ENCODE results near the gene GPR35. TPM values are rescaled to one million over a fixed set of nuclear protein-coding genes. Genes with fewer than 3 reads are reported as not detected.

Gene GPR35
- total RNA-seq, 1 experiment from 2014 or later, result 0.22 TPM

DNA sequence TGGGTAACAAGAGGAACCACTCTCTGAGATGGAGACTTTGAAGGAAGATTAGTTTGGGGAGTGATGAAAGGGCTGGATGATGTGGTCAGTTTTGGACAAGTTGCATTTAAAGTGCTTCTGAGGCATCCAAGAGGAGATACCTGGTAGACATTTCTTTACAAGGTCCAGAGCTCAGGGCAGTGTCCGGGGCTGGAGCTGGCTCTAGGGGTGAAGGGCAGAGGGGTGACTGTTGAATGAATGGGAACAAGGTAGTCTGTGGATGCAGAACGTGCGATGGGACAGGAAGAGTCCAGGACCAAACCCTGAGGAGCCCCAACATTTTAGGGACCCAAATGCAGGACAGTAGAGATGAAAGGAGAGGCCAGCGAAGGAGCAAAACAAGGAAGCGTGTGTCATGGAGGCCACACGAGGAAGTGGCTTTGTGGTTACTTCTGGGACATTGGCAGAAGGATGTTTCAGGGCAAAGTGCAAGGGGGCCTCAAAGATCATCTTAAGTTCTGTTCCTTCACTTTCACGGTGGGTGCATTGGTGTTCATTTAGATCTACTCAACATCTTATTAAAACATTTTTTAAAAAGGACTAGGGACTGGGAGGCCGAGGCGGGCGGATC is 13.6 kb upstream of the GPR35 start (continued):
- TF ChIP-seq TCF7 (CRISPR knock-in tag; IDR thresholded peaks at IDR 0.05; ENCODE audit: low read depth), result no peak
- TF ChIP-seq, protein P1, sequence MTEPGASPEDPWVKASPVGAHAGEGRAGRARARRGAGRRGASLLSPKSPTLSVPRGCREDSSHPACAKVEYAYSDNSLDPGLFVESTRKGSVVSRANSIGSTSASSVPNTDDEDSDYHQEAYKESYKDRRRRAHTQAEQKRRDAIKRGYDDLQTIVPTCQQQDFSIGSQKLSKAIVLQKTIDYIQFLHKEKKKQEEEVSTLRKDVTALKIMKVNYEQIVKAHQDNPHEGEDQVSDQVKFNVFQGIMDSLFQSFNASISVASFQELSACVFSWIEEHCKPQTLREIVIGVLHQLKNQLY (CRISPR knock-in tag; IDR thresholded peaks at IDR 0.05), result no peak
- TF ChIP-seq ZNF232 (CRISPR knock-in tag; IDR thresholded peaks at IDR 0.05), result no peak
- TF ChIP-seq, protein P2, sequence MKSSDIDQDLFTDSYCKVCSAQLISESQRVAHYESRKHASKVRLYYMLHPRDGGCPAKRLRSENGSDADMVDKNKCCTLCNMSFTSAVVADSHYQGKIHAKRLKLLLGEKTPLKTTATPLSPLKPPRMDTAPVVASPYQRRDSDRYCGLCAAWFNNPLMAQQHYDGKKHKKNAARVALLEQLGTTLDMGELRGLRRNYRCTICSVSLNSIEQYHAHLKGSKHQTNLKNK (CRISPR knock-in tag; IDR thresholded peaks at IDR 0.05), result no peak
- TF ChIP-seq ZNF263 (CRISPR knock-in tag; IDR thresholded peaks at IDR 0.05; ENCODE audit: low read depth), result no peak
- TF ChIP-seq CREB1 (CRISPR knock-in tag; IDR thresholded peaks at IDR 0.05), result no peak
- no peak for TF ChIP-seq HMGA2 (CRISPR knock-in tag; IDR thresholded peaks at IDR 0.05)
- no peak for TF ChIP-seq ELF4 (CRISPR knock-in tag; IDR thresholded peaks at IDR 0.05; ENCODE audit: low read depth)
- TF ChIP-seq JUN (CRISPR knock-in tag; IDR thresholded peaks at IDR 0.05), result no peak

DNA sequence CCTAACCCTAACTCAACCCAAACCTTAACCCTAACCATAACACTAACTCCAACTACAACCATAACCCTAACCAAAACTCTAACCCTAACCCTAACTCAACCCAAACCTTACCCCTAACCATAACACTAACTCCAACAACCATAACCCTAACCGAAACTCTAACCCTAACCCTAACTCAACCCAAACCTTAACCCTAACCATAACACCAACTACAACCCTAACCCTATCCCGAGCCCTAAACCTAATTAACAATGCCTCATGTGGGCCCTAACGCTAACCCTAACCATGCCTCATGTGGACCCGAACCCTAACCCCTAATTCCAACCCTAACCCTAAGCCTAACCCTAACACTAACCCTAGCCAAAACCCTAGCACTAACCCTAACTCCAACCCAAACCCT is 11.5 kb upstream of the GPR35 start:
- peaks cover 19% of the 10 kb centered on the region for H3K36me3 Mint-ChIP-seq
- ChIA-PET POLR2A (no interaction called here), CTCF (no interaction called here)
- no peak for TF ChIP-seq NFYB (CRISPR knock-in tag; conservative IDR thresholded peaks at IDR 0.05; ENCODE audit: low read depth)
- H3K4me3 Mint-ChIP-seq, result no peak overlapping the region
- H3K4me1 Mint-ChIP-seq, result no peaks in the 10 kb centered on the region
- peaks cover 23% of the 10 kb centered on the region for H3K9me3 Mint-ChIP-seq
- H3K27ac Mint-ChIP-seq, result no peak overlapping the region
- DNase-seq (ENCODE audit: low spot score) (no peak), ATAC-seq (no peak)
- H3K27me3 Mint-ChIP-seq (ENCODE audit: low read depth), result peaks cover 8% of the 10 kb centered on the region

DNA sequence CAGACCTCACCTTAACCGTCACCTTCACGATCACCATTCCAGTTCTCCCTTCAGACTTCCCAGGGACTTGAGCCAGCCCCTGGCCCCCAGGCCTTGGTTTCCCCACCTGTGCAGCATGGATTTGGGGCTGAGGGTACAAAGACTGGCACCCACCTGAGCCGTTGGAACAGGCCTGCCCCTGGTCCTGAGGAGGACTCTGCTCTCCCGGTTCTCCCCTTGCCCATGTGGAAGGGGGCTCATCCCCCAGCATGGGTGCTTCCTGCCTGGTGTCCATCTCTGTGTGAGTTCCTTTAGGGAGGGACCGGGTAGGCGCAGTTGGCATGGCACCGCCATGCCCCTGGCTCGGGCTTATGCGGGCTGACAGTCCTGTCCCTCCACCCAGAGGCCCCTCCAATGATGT is 10.9 kb upstream of the GPR35 start:
- ATAC-seq (no peak), DNase-seq (ENCODE audit: low spot score) (no peak)
- Mint-ChIP-seq H3K4me3 (no peak overlapping the region), H3K4me1 (no peaks in the 10 kb centered on the region), H3K36me3 (peaks cover 23% of the 10 kb centered on the region), H3K27ac (no peak overlapping the region), H3K27me3 (ENCODE audit: low read depth) (peaks cover 8% of the 10 kb centered on the region), H3K9me3 (peaks cover 28% of the 10 kb centered on the region)
- ChIA-PET POLR2A (no interaction called here), CTCF (no interaction called here)
- TF ChIP-seq, protein P3, sequence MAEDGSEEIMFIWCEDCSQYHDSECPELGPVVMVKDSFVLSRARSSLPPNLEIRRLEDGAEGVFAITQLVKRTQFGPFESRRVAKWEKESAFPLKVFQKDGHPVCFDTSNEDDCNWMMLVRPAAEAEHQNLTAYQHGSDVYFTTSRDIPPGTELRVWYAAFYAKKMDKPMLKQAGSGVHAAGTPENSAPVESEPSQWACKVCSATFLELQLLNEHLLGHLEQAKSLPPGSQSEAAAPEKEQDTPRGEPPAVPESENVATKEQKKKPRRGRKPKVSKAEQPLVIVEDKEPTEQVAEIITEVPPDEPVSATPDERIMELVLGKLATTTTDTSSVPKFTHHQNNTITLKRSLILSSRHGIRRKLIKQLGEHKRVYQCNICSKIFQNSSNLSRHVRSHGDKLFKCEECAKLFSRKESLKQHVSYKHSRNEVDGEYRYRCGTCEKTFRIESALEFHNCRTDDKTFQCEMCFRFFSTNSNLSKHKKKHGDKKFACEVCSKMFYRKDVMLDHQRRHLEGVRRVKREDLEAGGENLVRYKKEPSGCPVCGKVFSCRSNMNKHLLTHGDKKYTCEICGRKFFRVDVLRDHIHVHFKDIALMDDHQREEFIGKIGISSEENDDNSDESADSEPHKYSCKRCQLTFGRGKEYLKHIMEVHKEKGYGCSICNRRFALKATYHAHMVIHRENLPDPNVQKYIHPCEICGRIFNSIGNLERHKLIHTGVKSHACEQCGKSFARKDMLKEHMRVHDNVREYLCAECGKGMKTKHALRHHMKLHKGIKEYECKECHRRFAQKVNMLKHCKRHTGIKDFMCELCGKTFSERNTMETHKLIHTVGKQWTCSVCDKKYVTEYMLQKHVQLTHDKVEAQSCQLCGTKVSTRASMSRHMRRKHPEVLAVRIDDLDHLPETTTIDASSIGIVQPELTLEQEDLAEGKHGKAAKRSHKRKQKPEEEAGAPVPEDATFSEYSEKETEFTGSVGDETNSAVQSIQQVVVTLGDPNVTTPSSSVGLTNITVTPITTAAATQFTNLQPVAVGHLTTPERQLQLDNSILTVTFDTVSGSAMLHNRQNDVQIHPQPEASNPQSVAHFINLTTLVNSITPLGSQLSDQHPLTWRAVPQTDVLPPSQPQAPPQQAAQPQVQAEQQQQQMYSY (CRISPR knock-in tag; IDR thresholded peaks at IDR 0.05), result no peak
- no peak for TF ChIP-seq KAT7 (CRISPR knock-in tag; IDR thresholded peaks at IDR 0.05; ENCODE audit: borderline replicate concordance)
- TF ChIP-seq, protein P4, sequence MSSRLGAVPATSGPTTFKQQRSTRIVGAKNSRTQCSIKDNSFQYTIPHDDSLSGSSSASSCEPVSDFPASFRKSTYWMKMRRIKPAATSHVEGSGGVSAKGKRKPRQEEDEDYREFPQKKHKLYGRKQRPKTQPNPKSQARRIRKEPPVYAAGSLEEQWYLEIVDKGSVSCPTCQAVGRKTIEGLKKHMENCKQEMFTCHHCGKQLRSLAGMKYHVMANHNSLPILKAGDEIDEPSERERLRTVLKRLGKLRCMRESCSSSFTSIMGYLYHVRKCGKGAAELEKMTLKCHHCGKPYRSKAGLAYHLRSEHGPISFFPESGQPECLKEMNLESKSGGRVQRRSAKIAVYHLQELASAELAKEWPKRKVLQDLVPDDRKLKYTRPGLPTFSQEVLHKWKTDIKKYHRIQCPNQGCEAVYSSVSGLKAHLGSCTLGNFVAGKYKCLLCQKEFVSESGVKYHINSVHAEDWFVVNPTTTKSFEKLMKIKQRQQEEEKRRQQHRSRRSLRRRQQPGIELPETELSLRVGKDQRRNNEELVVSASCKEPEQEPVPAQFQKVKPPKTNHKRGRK (CRISPR knock-in tag; IDR thresholded peaks at IDR 0.05; ENCODE audit: borderline replicate concordance), result no peak
- TF ChIP-seq TP53 (CRISPR knock-in tag; IDR thresholded peaks at IDR 0.05), result no peak
- TF ChIP-seq NR2C2 (CRISPR knock-in tag; IDR thresholded peaks at IDR 0.05), result no peak
- TF ChIP-seq, protein P5, sequence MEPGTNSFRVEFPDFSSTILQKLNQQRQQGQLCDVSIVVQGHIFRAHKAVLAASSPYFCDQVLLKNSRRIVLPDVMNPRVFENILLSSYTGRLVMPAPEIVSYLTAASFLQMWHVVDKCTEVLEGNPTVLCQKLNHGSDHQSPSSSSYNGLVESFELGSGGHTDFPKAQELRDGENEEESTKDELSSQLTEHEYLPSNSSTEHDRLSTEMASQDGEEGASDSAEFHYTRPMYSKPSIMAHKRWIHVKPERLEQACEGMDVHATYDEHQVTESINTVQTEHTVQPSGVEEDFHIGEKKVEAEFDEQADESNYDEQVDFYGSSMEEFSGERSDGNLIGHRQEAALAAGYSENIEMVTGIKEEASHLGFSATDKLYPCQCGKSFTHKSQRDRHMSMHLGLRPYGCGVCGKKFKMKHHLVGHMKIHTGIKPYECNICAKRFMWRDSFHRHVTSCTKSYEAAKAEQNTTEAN (CRISPR knock-in tag; IDR thresholded peaks at IDR 0.05), result no peak
- no peak for TF ChIP-seq ZNF317 (CRISPR knock-in tag; IDR thresholded peaks at IDR 0.05; ENCODE audit: borderline replicate concordance, low read depth)
- no peak for TF ChIP-seq RORB (CRISPR knock-in tag; IDR thresholded peaks at IDR 0.05)
- TF ChIP-seq, protein P6, sequence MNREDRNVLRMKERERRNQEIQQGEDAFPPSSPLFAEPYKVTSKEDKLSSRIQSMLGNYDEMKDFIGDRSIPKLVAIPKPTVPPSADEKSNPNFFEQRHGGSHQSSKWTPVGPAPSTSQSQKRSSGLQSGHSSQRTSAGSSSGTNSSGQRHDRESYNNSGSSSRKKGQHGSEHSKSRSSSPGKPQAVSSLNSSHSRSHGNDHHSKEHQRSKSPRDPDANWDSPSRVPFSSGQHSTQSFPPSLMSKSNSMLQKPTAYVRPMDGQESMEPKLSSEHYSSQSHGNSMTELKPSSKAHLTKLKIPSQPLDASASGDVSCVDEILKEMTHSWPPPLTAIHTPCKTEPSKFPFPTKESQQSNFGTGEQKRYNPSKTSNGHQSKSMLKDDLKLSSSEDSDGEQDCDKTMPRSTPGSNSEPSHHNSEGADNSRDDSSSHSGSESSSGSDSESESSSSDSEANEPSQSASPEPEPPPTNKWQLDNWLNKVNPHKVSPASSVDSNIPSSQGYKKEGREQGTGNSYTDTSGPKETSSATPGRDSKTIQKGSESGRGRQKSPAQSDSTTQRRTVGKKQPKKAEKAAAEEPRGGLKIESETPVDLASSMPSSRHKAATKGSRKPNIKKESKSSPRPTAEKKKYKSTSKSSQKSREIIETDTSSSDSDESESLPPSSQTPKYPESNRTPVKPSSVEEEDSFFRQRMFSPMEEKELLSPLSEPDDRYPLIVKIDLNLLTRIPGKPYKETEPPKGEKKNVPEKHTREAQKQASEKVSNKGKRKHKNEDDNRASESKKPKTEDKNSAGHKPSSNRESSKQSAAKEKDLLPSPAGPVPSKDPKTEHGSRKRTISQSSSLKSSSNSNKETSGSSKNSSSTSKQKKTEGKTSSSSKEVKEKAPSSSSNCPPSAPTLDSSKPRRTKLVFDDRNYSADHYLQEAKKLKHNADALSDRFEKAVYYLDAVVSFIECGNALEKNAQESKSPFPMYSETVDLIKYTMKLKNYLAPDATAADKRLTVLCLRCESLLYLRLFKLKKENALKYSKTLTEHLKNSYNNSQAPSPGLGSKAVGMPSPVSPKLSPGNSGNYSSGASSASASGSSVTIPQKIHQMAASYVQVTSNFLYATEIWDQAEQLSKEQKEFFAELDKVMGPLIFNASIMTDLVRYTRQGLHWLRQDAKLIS (CRISPR knock-in tag; IDR thresholded peaks at IDR 0.05; ENCODE audit: borderline replicate concordance), result no peak
- no peak for TF ChIP-seq ZBTB21 (CRISPR knock-in tag; IDR thresholded peaks at IDR 0.05; ENCODE audit: borderline replicate concordance)
- no peak for TF ChIP-seq CBFB (CRISPR knock-in tag; IDR thresholded peaks at IDR 0.05; ENCODE audit: low read depth)
- no peak for TF ChIP-seq FOXP1 (CRISPR knock-in tag; IDR thresholded peaks at IDR 0.05; ENCODE audit: borderline replicate concordance)
- TF ChIP-seq, protein P7, sequence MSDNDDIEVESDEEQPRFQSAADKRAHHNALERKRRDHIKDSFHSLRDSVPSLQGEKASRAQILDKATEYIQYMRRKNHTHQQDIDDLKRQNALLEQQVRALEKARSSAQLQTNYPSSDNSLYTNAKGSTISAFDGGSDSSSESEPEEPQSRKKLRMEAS (CRISPR knock-in tag; IDR thresholded peaks at IDR 0.05), result no peak
